GM19035 (cell line): ENCODE data around the gene GRB2.
A peak's percentile ranks its signal among the peaks of the same experiment; 100 is the strongest.
"Not testable (repeated sequence)": the region's sequence is repeated elsewhere in the genome, so short reads cannot be mapped to it uniquely, and the experiment has no call there.

Experiments
- ATAC-seq: cut with Tn5 transposase; IDR thresholded peaks from one replicate; pipeline ENCODE4 v1.9.1; 2021; ENCODE audit not compliant: unreplicated experiment

The GRB2 gene

GRCh38 chr17:75353176-75353575 is 52.3 kb downstream of the GRB2 start:
- ATAC-seq, result no peak

GRCh38 chr17:75352079-75352569 is 53.4 kb downstream of the GRB2 start:
- no peak for ATAC-seq

GRCh38 chr17:75350706-75351105 is 54.8 kb downstream of the GRB2 start:
- no peak for ATAC-seq

- ATAC-seq, result no peak
Observed at GRCh38 chr17:75350029-75350428, 55.4 kb downstream of the GRB2 start.

- no peak for ATAC-seq
Observed at GRCh38 chr17:75349589-75349988, 55.9 kb downstream of the GRB2 start.

- ATAC-seq, result no peak
Observed at GRCh38 chr17:75348386-75349012, 57.0 kb downstream of the GRB2 start.

GRCh38 chr17:75346906-75347305 is 58.6 kb downstream of the GRB2 start:
- ATAC-seq, result no peak

GRCh38 chr17:75346368-75346767 is 59.1 kb downstream of the GRB2 start:
- ATAC-seq, result not testable (repeated sequence)

- ATAC-seq, result peak; percentile 71
Observed at GRCh38 chr17:75345514-75346167, 59.8 kb downstream of the GRB2 start.

GRCh38 chr17:75344666-75345065 is 60.8 kb downstream of the GRB2 start:
- ATAC-seq, result no peak

GRCh38 chr17:75342996-75343395 is 62.5 kb downstream of the GRB2 start:
- ATAC-seq, result no peak

- no peak for ATAC-seq
Observed at GRCh38 chr17:75341784-75342486, 63.5 kb downstream of the GRB2 start.

- ATAC-seq, result no peak
Observed at GRCh38 chr17:75340631-75341030, 64.8 kb downstream of the GRB2 start.

GRCh38 chr17:75339971-75340370 is 65.5 kb downstream of the GRB2 start:
- ATAC-seq, result no peak

GRCh38 chr17:75338335-75338734 is 67.1 kb downstream of the GRB2 start:
- ATAC-seq, result no peak

- ATAC-seq, result no peak
Observed at GRCh38 chr17:75335315-75335714, 70.2 kb downstream of the GRB2 start.

- ATAC-seq, result no peak
Observed at GRCh38 chr17:75334723-75335122, 70.8 kb downstream of the GRB2 start.

GRCh38 chr17:75331671-75332070 is 73.8 kb downstream of the GRB2 start:
- ATAC-seq, result no peak

- ATAC-seq, result no peak
Observed at GRCh38 chr17:75327757-75328156, 77.7 kb downstream of the GRB2 start.

GRCh38 chr17:75326226-75326848 is 79.1 kb downstream of the GRB2 start:
- ATAC-seq, result no peak

- ATAC-seq, result no peak
Observed at GRCh38 chr17:75325827-75326225, 79.7 kb downstream of the GRB2 start.

- ATAC-seq, result no peak
Observed at GRCh38 chr17:75325348-75325747, 80.1 kb downstream of the GRB2 start.
